ENCODE results near the gene SPON1. TPM values are rescaled to one million over a fixed set of nuclear protein-coding genes. Genes with fewer than 3 reads are reported as not detected.
"Not testable (repeated sequence)": the region's sequence is repeated elsewhere in the genome, so short reads cannot be mapped to it uniquely, and the experiment has no call there.

SPON1 gene
- total RNA-seq, 1 experiment from 2014 or later = 46.9 TPM

DNA sequence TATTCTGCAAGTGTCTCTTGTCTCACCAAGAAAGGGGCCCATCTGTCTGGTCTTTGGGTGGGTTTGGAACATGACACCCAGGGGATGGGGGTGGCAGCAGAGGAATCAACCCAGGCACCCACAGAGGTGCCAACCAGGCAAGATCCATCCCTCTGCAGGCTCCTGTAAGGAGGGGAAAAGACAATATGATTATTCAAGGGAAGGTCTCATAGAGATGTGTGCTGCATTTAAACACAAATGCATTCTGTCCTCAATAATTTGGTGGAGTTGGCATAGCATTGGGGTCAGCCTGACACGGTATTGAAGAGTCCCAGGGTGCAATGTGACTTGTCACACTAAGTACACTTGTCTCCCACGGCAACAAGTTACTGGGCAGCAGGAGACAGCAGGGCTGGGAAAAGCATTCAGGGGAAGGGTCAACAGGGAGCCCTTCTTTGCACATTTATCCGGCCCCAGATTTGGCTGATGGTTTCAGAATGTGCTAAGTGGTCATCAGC is 33.1 kb upstream of the SPON1 start:
- Histone ChIP-seq H3K4me1 (no peaks in the 10 kb centered on the region; the same call in 1 of the 2 replicates), H3K9me3 (no peaks in the 10 kb centered on the region), H3K36me3 (ENCODE audit: control insufficient read depth, insufficient read depth, low read length) (no peaks in the 10 kb centered on the region), H3K27me3 (replicated peaks; ENCODE audit: control insufficient read depth, insufficient read depth, low read length) (no peaks in the 10 kb centered on the region; the same call in 1 of the 2 replicates), H3K4me3 (ENCODE audit: low read depth, low read length) (no peak overlapping the region)
- peaks cover 6% of the 10 kb centered on the region for H3K4me1 Mint-ChIP-seq (ENCODE audit: low read depth, unreplicated experiment)
- H3K9me3 Mint-ChIP-seq (ENCODE audit: unreplicated experiment) = no peaks in the 10 kb centered on the region
- DNase-seq = no peak
- TF ChIP-seq, protein P1, sequence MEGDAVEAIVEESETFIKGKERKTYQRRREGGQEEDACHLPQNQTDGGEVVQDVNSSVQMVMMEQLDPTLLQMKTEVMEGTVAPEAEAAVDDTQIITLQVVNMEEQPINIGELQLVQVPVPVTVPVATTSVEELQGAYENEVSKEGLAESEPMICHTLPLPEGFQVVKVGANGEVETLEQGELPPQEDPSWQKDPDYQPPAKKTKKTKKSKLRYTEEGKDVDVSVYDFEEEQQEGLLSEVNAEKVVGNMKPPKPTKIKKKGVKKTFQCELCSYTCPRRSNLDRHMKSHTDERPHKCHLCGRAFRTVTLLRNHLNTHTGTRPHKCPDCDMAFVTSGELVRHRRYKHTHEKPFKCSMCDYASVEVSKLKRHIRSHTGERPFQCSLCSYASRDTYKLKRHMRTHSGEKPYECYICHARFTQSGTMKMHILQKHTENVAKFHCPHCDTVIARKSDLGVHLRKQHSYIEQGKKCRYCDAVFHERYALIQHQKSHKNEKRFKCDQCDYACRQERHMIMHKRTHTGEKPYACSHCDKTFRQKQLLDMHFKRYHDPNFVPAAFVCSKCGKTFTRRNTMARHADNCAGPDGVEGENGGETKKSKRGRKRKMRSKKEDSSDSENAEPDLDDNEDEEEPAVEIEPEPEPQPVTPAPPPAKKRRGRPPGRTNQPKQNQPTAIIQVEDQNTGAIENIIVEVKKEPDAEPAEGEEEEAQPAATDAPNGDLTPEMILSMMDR (IDR thresholded peaks at IDR 0.05; ENCODE audit: insufficient read depth in 1 of 2, low read depth in 1 of 2, low read length in 1 of 2, severe bottlenecking in 1 of 2, unreplicated experiment in 1 of 2) = no peak
- H3K36me3 Mint-ChIP-seq (ENCODE audit: insufficient read depth, unreplicated experiment) = no peaks in the 10 kb centered on the region
- H3K4me3 Mint-ChIP-seq (ENCODE audit: unreplicated experiment) = no peak overlapping the region
- CTCF ChIA-PET = no interaction called here
- no peak overlapping the region for H3K27ac Mint-ChIP-seq (ENCODE audit: unreplicated experiment)
- intact Hi-C loops (cut with micrococcal nuclease; ENCODE audit: unreplicated experiment) = no loop called here
- no TSS peak for BruUV-seq (replicated peaks)
- H3K27me3 Mint-ChIP-seq (ENCODE audit: insufficient read depth, unreplicated experiment) = no peaks in the 10 kb centered on the region
- POLR2A ChIA-PET = no interaction called here

DNA sequence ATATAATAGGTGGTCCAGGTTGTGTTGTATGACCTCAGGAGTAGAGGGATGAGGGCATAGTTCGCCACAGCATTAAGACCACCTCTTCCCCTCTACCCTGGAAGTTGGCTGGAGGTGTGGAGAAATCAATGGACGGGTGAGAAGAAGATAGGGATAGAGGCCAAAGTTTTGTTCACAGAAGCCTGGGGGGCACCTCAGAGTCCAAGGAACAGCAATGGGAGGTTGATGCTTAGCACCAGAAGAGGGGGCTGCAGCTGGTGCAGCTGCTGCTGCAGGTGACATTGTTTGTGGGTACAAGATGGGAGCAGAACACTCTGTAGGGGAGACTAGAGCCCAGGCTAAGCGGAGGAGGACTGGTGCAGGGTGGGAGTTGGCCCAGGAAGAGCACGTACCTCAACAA is 31.2 kb upstream of the SPON1 start:
- ChIA-PET CTCF (no interaction called here), POLR2A (no interaction called here)
- Histone ChIP-seq H3K27me3 (replicated peaks; ENCODE audit: control insufficient read depth, insufficient read depth, low read length) (no peaks in the 10 kb centered on the region; the same call in 1 of the 2 replicates), H3K36me3 (ENCODE audit: control insufficient read depth, insufficient read depth, low read length) (no peaks in the 10 kb centered on the region), H3K9me3 (no peaks in the 10 kb centered on the region), H3K4me1 (no peaks in the 10 kb centered on the region; the same call in 1 of the 2 replicates), H3K4me3 (ENCODE audit: low read depth, low read length) (no peak overlapping the region)
- no peak overlapping the region for H3K27ac Mint-ChIP-seq (ENCODE audit: unreplicated experiment)
- TF ChIP-seq, protein P1 (IDR thresholded peaks at IDR 0.05; ENCODE audit: insufficient read depth in 1 of 2, low read depth in 1 of 2, low read length in 1 of 2, severe bottlenecking in 1 of 2, unreplicated experiment in 1 of 2) = no peak
- no peak for DNase-seq
- H3K9me3 Mint-ChIP-seq (ENCODE audit: unreplicated experiment) = no peaks in the 10 kb centered on the region
- no peaks in the 10 kb centered on the region for H3K36me3 Mint-ChIP-seq (ENCODE audit: insufficient read depth, unreplicated experiment)
- H3K4me1 Mint-ChIP-seq (ENCODE audit: low read depth, unreplicated experiment) = peaks cover 6% of the 10 kb centered on the region
- no peak overlapping the region for H3K4me3 Mint-ChIP-seq (ENCODE audit: unreplicated experiment)
- no peaks in the 10 kb centered on the region for H3K27me3 Mint-ChIP-seq (ENCODE audit: insufficient read depth, unreplicated experiment)
- no TSS peak for BruUV-seq (replicated peaks)
- intact Hi-C loops (cut with micrococcal nuclease; ENCODE audit: unreplicated experiment) = no loop called here

DNA sequence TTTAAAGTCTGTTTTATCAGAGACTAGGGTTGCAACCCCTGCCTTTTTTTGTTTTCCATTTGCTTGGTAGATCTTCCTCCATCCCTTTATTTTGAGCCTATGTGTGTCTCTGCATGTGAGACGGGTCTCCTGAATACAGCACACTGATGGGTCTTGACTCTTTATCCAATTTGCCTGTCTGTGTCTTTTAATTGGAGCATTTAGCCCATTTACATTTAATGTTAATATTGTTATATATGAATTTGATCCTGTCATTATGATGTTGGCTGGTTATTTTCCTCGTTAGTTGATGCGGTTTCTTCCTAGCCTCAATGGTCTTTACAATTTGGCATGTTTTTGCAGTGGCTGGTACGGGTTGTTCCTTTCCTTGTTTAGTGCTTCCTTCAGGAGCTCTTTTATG is 25.4 kb upstream of the SPON1 start:
- H3K4me1 Mint-ChIP-seq (ENCODE audit: low read depth, unreplicated experiment); H3K9me3 Mint-ChIP-seq (ENCODE audit: unreplicated experiment); H3K27me3 Mint-ChIP-seq (ENCODE audit: insufficient read depth, unreplicated experiment); DNase-seq; POLR2A ChIA-PET; H3K27me3 ChIP-seq (replicated peaks; ENCODE audit: control insufficient read depth, insufficient read depth, low read length); H3K4me3 ChIP-seq (ENCODE audit: low read depth, low read length); intact Hi-C loops (cut with micrococcal nuclease; ENCODE audit: unreplicated experiment); BruUV-seq (replicated peaks); H3K36me3 Mint-ChIP-seq (ENCODE audit: insufficient read depth, unreplicated experiment); H3K27ac Mint-ChIP-seq (ENCODE audit: unreplicated experiment); H3K36me3 ChIP-seq (ENCODE audit: control insufficient read depth, insufficient read depth, low read length); H3K4me3 Mint-ChIP-seq (ENCODE audit: unreplicated experiment); CTCF ChIA-PET; H3K9me3 ChIP-seq: not testable (repeated sequence)
- H3K4me1 ChIP-seq = peaks cover 13% of the 10 kb centered on the region

DNA sequence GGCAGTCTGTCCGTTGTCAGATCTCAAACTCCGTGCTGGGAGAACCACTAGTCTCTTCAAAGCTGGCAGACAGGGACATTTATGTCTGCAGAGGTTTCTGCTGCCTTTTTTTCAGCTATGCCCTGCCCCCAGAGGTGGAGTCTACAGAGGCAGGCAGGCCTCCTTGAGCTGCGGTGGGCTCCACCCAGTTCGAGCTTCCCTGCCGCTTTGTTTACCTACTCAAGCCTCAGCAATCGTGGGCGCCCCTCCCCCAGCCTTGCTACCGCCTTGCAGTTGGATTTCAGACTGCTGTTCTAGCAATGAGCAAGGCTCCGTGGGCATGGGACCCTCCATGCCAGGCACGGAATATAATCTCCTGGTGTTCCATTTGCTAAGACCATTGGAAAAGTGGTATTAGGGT is 23.7 kb upstream of the SPON1 start:
- BruUV-seq (replicated peaks); POLR2A ChIA-PET: not testable (repeated sequence)

More for the DNA sequence above, 23.7 kb upstream of the SPON1 start:
- H3K4me3 ChIP-seq (ENCODE audit: low read depth, low read length); H3K27ac Mint-ChIP-seq (ENCODE audit: unreplicated experiment); intact Hi-C loops (cut with micrococcal nuclease; ENCODE audit: unreplicated experiment); H3K27me3 ChIP-seq (replicated peaks; ENCODE audit: control insufficient read depth, insufficient read depth, low read length); H3K4me3 Mint-ChIP-seq (ENCODE audit: unreplicated experiment); H3K36me3 ChIP-seq (ENCODE audit: control insufficient read depth, insufficient read depth, low read length); H3K9me3 Mint-ChIP-seq (ENCODE audit: unreplicated experiment); H3K36me3 Mint-ChIP-seq (ENCODE audit: insufficient read depth, unreplicated experiment); H3K4me1 Mint-ChIP-seq (ENCODE audit: low read depth, unreplicated experiment); H3K9me3 ChIP-seq; H3K27me3 Mint-ChIP-seq (ENCODE audit: insufficient read depth, unreplicated experiment); DNase-seq: not testable (repeated sequence)
- H3K4me1 ChIP-seq = peaks cover 13% of the 10 kb centered on the region
- CTCF ChIA-PET = interaction anchor here (1.5 kb wide), 1 partner anchor 66 kb away, joined by 4 read pairs; no protein-coding TSS in a partner anchor
